OCI-LY7 (cell line): Measurements from ENCODE around the gene ZC3H4. TPM values are rescaled to one million over a fixed set of nuclear protein-coding genes. Genes with fewer than 3 reads are reported as not detected.

Experiments used
- BruUV-seq: library from RNA; stranded (reverse); fragments of 400-500 nt; replicated peaks from 2 replicates; lab custom pipeline; 2021; lab: Mats Ljungman, UMichigan
- CTCF ChIA-PET: fragments of 300-600 bp; sonication (Branson Sonifier 250); formaldehyde crosslinking; loops from one replicate; lab custom pipeline; 2022; ENCODE audit warnings: antibody characterized with exemption; ENCODE audit not compliant: unreplicated experiment; lab: Charles Lee
- POLR2A ChIA-PET: fragments of 300-600 bp; sonication (Branson Sonifier 250); formaldehyde crosslinking; loops from one replicate; lab custom pipeline; 2022; ENCODE audit warnings: antibody characterized with exemption; lab: Charles Lee
- DNase-seq: peaks from one replicate; pipeline ENCODE4 v3.0.0-alpha.2; 2015; ENCODE audit warnings: low spot score
- H2AFZ ChIP-seq: fragments of 200-600 bp; sonication (generic), shearing (Covaris generic); 2 replicates; pipeline ENCODE4 v1.6.1; 2014; ENCODE audit warnings: mild to moderate bottlenecking, antibody characterized with exemption, low read length, moderate library complexity
- H3K27ac ChIP-seq: fragments of 200-600 bp; sonication (generic); 2 replicates; pipeline ENCODE4 v1.5.1; 2014; ENCODE audit warnings: mixed run types, low read depth, mild to moderate bottlenecking, moderate library complexity, low read length, inconsistent platforms; ENCODE audit not compliant: poor library complexity, severe bottlenecking
- H3K36me3 ChIP-seq: fragments of 200-600 bp; sonication (generic); 2 replicates; pipeline ENCODE4 v1.6.1; 2014; ENCODE audit warnings: mild to moderate bottlenecking, antibody characterized with exemption, low read length, moderate library complexity, mixed read lengths; ENCODE audit not compliant: insufficient read depth
- H3K4me1 ChIP-seq: fragments of 200-600 bp; sonication (generic); 2 replicates; pipeline ENCODE4 v1.5.1; 2014; ENCODE audit warnings: mild to moderate bottlenecking, low read length; ENCODE audit not compliant: insufficient read depth, poor library complexity, severe bottlenecking
- H3K4me2 ChIP-seq: fragments of 200-600 bp; sonication (generic); 2 replicates; pipeline ENCODE4 v1.6.1; 2014; ENCODE audit warnings: mild to moderate bottlenecking, low read length
- H3K4me3 ChIP-seq: fragments of 200-600 bp; sonication (generic); 2 replicates; pipeline ENCODE4 v1.5.1; 2014; ENCODE audit warnings: mild to moderate bottlenecking, low read depth, low read length; ENCODE audit not compliant: poor library complexity, severe bottlenecking
- H3K79me2 ChIP-seq: fragments of 200-600 bp; sonication (generic); 2 replicates; pipeline ENCODE4 v1.6.1; 2016; ENCODE audit warnings: low read depth, mild to moderate bottlenecking, low read length, moderate library complexity, mixed read lengths; ENCODE audit not compliant: insufficient read depth
- H3K9me2 ChIP-seq: fragments of 200-600 bp; sonication (generic); 2 replicates; pipeline ENCODE4 v1.6.1; 2016; ENCODE audit warnings: mild to moderate bottlenecking, low read length, mixed read lengths; ENCODE audit not compliant: insufficient read depth
- H3K9me3 ChIP-seq: fragments of 200-600 bp; sonication (generic); 2 replicates; pipeline ENCODE4 v1.6.1; 2014; ENCODE audit warnings: mild to moderate bottlenecking, mixed run types, low read length, mixed read lengths
- H4K20me1 ChIP-seq: fragments of 200-600 bp; sonication (generic); 2 replicates; pipeline ENCODE4 v1.6.1; 2014; ENCODE audit warnings: mild to moderate bottlenecking, antibody characterized with exemption, low read length, moderate library complexity, mixed read lengths; ENCODE audit not compliant: insufficient read depth
- CTCF ChIP-seq: fragments of 200-600 bp; sonication (generic); conservative IDR thresholded peaks from 2 replicates; pipeline ENCODE4 v1.5.1; 2014; ENCODE audit warnings: mild to moderate bottlenecking, antibody characterized with exemption, low read length, moderate library complexity, mixed read lengths
- EZH2phosphoT487 ChIP-seq: fragments of 200-600 bp; sonication (generic); IDR thresholded peaks from 2 replicates; pipeline ENCODE4 v1.6.1; 2018; ENCODE audit warnings: low read depth, borderline replicate concordance, mild to moderate bottlenecking, mixed run types, antibody characterized with exemption, low read length, moderate library complexity, mixed read lengths
- intact Hi-C: fragments of 100-400 bp; cut with micrococcal nuclease; formaldehyde crosslinking; loops from one replicate; pipeline ENCODE4 v1.10.0; 2022; ENCODE audit not compliant: unreplicated experiment
- total RNA-seq, 2 experiments: library from RNA; depleted of rRNA in 1 of 2; stranded (reverse); fragments of >200 nt in 1 of 2; shearing (Covaris generic) in 1 of 2; gene quantifications; 2 replicates each; pipeline ENCODE4 v1.2.3, GENCODE V29; 2014 to 2022

Gene ZC3H4
- total RNA-seq, 2 experiments from 2014 or later, result 23.0 to 76.8 TPM

GRCh38 chr19:47152632-47153031 is 39.1 kb upstream of the ZC3H4 start:
- DNase-seq, result no peak
- POLR2A ChIA-PET, result interaction anchor here (0.6 kb wide), 1 partner anchor 25 kb away, joined by 6 read pairs; no protein-coding TSS in a partner anchor
- BruUV-seq, result no TSS peak
- Histone ChIP-seq H4K20me1 (peaks cover 9% of the 10 kb centered on the region; the same call in 1 of the 2 replicates), H3K4me2 (no peak overlapping the region), H3K79me2 (peaks cover 29% of the 10 kb centered on the region), H3K36me3 (peaks cover 99% of the 10 kb centered on the region), H3K27ac (no peak overlapping the region), H2AFZ (no peak overlapping the region), H3K9me3 (no peaks in the 10 kb centered on the region), H3K9me2 (no peaks in the 10 kb centered on the region), H3K4me1 (peaks cover 11% of the 10 kb centered on the region), H3K4me3 (no peak overlapping the region)
- CTCF ChIA-PET, result no interaction called here
- TF ChIP-seq CTCF (no peak), EZH2phosphoT487 (no peak)
- intact Hi-C loops, result no loop called here

GRCh38 chr19:47152205-47152604 is 38.6 kb upstream of the ZC3H4 start:
- BruUV-seq, result no TSS peak
- no peak overlapping the region for H2AFZ ChIP-seq
- intact Hi-C loops, result no loop called here
- peaks cover 97% of the 10 kb centered on the region for H3K36me3 ChIP-seq
- CTCF ChIA-PET, result no interaction called here
- POLR2A ChIA-PET, result interaction anchor here (0.6 kb wide), 1 partner anchor 24 kb away, joined by 6 read pairs; no protein-coding TSS in a partner anchor
- H3K9me2 ChIP-seq, result no peaks in the 10 kb centered on the region
- peaks cover 29% of the 10 kb centered on the region for H3K79me2 ChIP-seq
- no peak for TF ChIP-seq EZH2phosphoT487
- no peak for TF ChIP-seq CTCF
- no peak for DNase-seq
- no peak overlapping the region for H3K27ac ChIP-seq
- H3K4me3 ChIP-seq, result no peak overlapping the region
- peaks cover 7% of the 10 kb centered on the region for H3K4me1 ChIP-seq
- H4K20me1 ChIP-seq, result peaks cover 6% of the 10 kb centered on the region; the same call in 1 of the 2 replicates
- H3K9me3 ChIP-seq, result no peaks in the 10 kb centered on the region
- no peak overlapping the region for H3K4me2 ChIP-seq

- Histone ChIP-seq H3K9me2 (no peaks in the 10 kb centered on the region), H2AFZ (no peak overlapping the region), H3K4me2 (no peak overlapping the region), H3K79me2 (peaks cover 35% of the 10 kb centered on the region), H3K9me3 (no peaks in the 10 kb centered on the region), H4K20me1 (peaks cover 6% of the 10 kb centered on the region; the same call in 1 of the 2 replicates), H3K27ac (no peak overlapping the region), H3K4me3 (no peak overlapping the region), H3K4me1 (peaks cover 1% of the 10 kb centered on the region), H3K36me3 (peaks cover 97% of the 10 kb centered on the region)
- ChIA-PET POLR2A (no interaction called here), CTCF (no interaction called here)
- no peak for TF ChIP-seq CTCF
- no peak for TF ChIP-seq EZH2phosphoT487
- DNase-seq, result no peak
- no TSS peak for BruUV-seq
- intact Hi-C loops, result no loop called here
Observed at GRCh38 chr19:47151627-47152026, 38.1 kb upstream of the ZC3H4 start.
